HepG2 (cell line): ENCODE data around the gene SCRT2. TPM values are rescaled to one million over a fixed set of nuclear protein-coding genes. Genes with fewer than 3 reads are reported as not detected.

Source experiments
- AFF4 ChIP-seq: sonication (generic); formaldehyde crosslinking; IDR thresholded peaks from 2 replicates; pipeline ENCODE4 v1.4.0; 2020; ENCODE audit warnings: missing genetic modification reagents
- KIAA2018 ChIP-seq: sonication (generic); formaldehyde crosslinking; IDR thresholded peaks from 2 replicates; pipeline ENCODE4 v1.5.0; 2020; ENCODE audit warnings: mild to moderate bottlenecking, missing genetic modification reagents, borderline replicate concordance
- RCOR2 ChIP-seq: IDR thresholded peaks from 2 replicates; pipeline ENCODE4 v1.6.1; 2016; ENCODE audit warnings: missing biosample characterization, missing genetic modification reagents
- SIX1 ChIP-seq: sonication (generic); formaldehyde crosslinking; IDR thresholded peaks from 2 replicates; pipeline ENCODE4 v1.4.0; 2020; ENCODE audit warnings: missing genetic modification reagents, borderline replicate concordance
- SOX13 ChIP-seq, 3 experiments: fragments of 450-650 bp in 1 of 3; sonication (generic) in 1 of 3; formaldehyde crosslinking in 1 of 3; IDR thresholded peaks in 2 of 3; conservative IDR thresholded peaks in 1 of 3; 2 replicates each; pipeline versions ENCODE4 v1.5.0 to v1.6.1; 2016 to 2020; ENCODE audit warnings: antibody characterized with exemption in 1 of 3, mild to moderate bottlenecking in 1 of 3, missing compliant biosample characterization in 1 of 3, missing genetic modification reagents in 1 of 3, moderate library complexity in 1 of 3
- ZNF589 ChIP-seq: sonication (generic); formaldehyde crosslinking; conservative IDR thresholded peaks from 2 replicates; pipeline ENCODE4 v1.8.0; 2022; ENCODE audit warnings: mild to moderate bottlenecking, moderate library complexity, missing genetic modification reagents
- ZNF841 ChIP-seq: sonication (generic); formaldehyde crosslinking; IDR thresholded peaks from 2 replicates; pipeline ENCODE4 v1.8.1; 2023; ENCODE audit warnings: missing genetic modification reagents, borderline replicate concordance
- polyA plus RNA-seq, 8 experiments: library from polyadenylated mRNA; depleted of rRNA in 3 of 8; stranded (reverse) in 7 of 8; unstranded in 1 of 8; fragments of >200 nt; fragmentation: Illumina TruSeq in 4 of 8; extraction: Trizol in 4 of 8; gene quantifications; 2 replicates each; pipeline versions ENCODE4 v1.2.1 to v1.2.3, GENCODE V29; 2011 to 2016; ENCODE audit warnings: low read depth in 4 of 8, missing spikeins in 1 of 8, mixed read lengths in 1 of 8; ENCODE audit not compliant: insufficient read depth in 1 of 8
- total RNA-seq, 5 experiments: library from RNA; depleted of rRNA; stranded (reverse); fragments of >200 nt; fragmentation: Illumina TruSeq; extraction: Trizol; gene quantifications; 2 replicates each; pipeline ENCODE4 v1.2.3, GENCODE V29; 2016; ENCODE audit warnings: low read depth in 1 of 5
- TF ChIP-seq, protein P1 (sequence below): sonication (generic); formaldehyde crosslinking; IDR thresholded peaks from 2 replicates; pipeline ENCODE4 v1.4.0; 2020; ENCODE audit warnings: mild to moderate bottlenecking, missing genetic modification reagents
- TF ChIP-seq, protein P2 (sequence below): sonication (generic); formaldehyde crosslinking; IDR thresholded peaks from 2 replicates; pipeline ENCODE4 v1.5.1; 2020; ENCODE audit warnings: mild to moderate bottlenecking, missing genetic modification reagents

SCRT2 gene
- total and polyA plus RNA-seq, 2 of the 13 experiments (the other 11 are each of a cell fraction or from before 2014, with no cell fraction given): not detected

GRCh38 chr20:642398-643174, 33.0 kb downstream of the SCRT2 start (continued):
- TF ChIP-seq, protein P1, sequence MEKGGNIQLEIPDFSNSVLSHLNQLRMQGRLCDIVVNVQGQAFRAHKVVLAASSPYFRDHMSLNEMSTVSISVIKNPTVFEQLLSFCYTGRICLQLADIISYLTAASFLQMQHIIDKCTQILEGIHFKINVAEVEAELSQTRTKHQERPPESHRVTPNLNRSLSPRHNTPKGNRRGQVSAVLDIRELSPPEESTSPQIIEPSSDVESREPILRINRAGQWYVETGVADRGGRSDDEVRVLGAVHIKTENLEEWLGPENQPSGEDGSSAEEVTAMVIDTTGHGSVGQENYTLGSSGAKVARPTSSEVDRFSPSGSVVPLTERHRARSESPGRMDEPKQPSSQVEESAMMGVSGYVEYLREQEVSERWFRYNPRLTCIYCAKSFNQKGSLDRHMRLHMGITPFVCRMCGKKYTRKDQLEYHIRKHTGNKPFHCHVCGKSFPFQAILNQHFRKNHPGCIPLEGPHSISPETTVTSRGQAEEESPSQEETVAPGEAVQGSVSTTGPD (CRISPR knock-in tag): no peak
- TF ChIP-seq ZNF841 (CRISPR knock-in tag) (no peak), ZNF589 (CRISPR knock-in tag) (no peak), RCOR2 (no peak), SOX13 (IDR thresholded peaks at IDR 0.05) (no peak), SOX13 (CRISPR knock-in tag; conservative IDR thresholded peaks at IDR 0.05 in 1 of 2, IDR thresholded peaks at IDR 0.05 in 1 of 2) (peak in 1 of 2 experiments; percentile 58; a peak in 2 of 4 replicates), SIX1 (CRISPR knock-in tag) (no peak), KIAA2018 (no peak), AFF4 (CRISPR knock-in tag) (no peak)
- TF ChIP-seq, protein P2, sequence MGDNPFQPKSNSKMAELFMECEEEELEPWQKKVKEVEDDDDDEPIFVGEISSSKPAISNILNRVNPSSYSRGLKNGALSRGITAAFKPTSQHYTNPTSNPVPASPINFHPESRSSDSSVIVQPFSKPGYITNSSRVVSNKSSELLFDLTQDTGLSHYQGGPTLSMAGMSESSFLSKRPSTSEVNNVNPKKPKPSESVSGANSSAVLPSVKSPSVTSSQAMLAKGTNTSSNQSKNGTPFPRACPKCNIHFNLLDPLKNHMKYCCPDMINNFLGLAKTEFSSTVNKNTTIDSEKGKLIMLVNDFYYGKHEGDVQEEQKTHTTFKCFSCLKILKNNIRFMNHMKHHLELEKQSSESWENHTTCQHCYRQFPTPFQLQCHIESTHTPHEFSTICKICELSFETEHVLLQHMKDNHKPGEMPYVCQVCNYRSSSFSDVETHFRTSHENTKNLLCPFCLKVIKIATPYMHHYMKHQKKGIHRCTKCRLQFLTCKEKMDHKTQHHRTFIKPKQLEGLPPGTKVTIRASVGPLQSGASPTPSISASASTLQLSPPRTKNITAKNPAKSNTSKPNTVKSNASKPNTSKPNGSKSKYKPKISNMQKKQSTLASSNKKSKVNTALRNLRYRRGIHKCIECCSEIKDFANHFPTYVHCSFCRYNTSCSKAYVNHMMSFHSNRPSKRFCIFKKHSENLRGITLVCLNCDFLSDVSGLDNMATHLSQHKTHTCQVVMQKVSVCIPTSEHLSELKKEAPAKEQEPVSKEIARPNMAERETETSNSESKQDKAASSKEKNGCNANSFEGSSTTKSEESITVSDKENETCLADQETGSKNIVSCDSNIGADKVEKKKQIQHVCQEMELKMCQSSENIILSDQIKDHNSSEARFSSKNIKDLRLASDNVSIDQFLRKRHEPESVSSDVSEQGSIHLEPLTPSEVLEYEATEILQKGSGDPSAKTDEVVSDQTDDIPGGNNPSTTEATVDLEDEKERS: no peak
